NCI-H446 treated with DMSO at 0.1 percent for 48 hours (cell line): ENCODE data around the gene SLC35E2B.

Experiments
- DNase-seq: peaks from one replicate; lab custom pipeline; 2025; lab: John Stamatoyannopoulos, UW

The SLC35E2B gene

GRCh38 chr1:1610796-1611195, 81.8 kb downstream of the SLC35E2B start:
- DNase-seq, result no peak

- DNase-seq, result no peak
Measured at GRCh38 chr1:1609822-1610485, 82.6 kb downstream of the SLC35E2B start.
